ENCODE measurements around the gene LRIG2. TPM values are rescaled to one million over a fixed set of nuclear protein-coding genes. Genes with fewer than 3 reads are reported as not detected.
A peak's percentile ranks its signal among the peaks of the same experiment; 100 is the strongest.

The LRIG2 gene
- total and polyA plus RNA-seq, 2 donors (not counting 3 experiments of a cell fraction or from before 2014, with no cell fraction given) = 8.4 to 20.1 TPM

DNA sequence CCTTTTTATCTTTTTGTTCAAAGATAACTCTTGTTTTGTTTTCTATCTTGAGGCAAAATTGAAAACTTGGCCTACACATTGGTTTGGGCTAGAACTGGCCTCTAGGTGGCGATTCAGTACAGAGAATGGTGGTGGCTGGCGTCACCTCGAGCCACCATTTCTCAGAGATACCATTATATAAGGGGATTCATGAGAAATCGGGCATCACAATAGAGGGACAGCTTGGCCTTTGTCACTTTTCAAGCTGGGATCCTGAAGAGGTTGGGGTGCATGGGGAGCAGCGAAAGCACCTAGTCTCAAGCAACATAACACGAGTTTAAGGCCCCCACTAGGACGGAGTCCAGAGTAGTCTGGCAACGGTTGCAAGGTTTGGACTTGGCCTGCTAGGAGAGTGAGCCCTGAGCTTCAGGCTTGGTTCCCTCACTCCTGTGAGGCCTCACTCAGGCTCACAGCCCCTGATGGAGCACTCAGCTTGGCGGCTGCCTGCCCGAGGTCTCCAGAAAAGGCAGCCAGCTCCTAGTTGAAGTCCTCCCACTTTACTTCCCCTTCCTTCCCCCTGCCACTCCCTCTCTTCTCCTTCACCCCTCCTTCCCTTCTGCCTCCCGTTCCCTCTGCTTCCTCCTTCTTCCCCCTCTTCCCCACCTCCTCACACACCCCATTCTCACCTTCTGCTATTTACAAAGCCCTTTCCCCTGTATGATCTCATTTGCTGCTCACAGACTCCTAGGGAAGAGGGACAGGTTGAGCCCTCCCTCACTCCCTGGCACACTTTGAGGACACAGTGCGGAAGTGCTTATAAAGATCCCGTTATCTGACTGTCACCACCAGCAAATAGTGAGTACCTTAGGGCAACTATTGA is 67.8 kb downstream of the LRIG2 start:
- H3K9ac ChIP-seq (replicated peaks; ENCODE audit: extremely low read depth, insufficient read depth, low read length) = no peak overlapping the region
- DNase-seq (ENCODE audit: low read depth, low spot score) = peak; percentile 64
- POLR2A ChIA-PET = no interaction called here
- H3K27ac ChIP-seq (ENCODE audit: insufficient read depth, low read depth, low read length) = no peak overlapping the region
- H3K9me3 ChIP-seq (replicated peaks; ENCODE audit: control insufficient read depth, insufficient read depth, low read length) = no peaks in the 10 kb centered on the region
- H3K27me3 ChIP-seq (ENCODE audit: control insufficient read depth in 2 of 2, insufficient read depth in 2 of 2, low read length in 2 of 2) = no peaks in the 10 kb centered on the region
- dilution Hi-C loops (cut with MboI; ENCODE audit: extremely low pct_ligation_motif_present, low sequenced_read_pairs) = no loop called here
- no peak overlapping the region for H3K4me2 ChIP-seq (ENCODE audit: insufficient read depth, low read length)
- H3K4me3 ChIP-seq (replicated peaks in 1 of 3; ENCODE audit: insufficient read depth in 1 of 3, low read depth in 1 of 3, low read length in 3 of 3) = no peak overlapping the region
- no peaks in the 10 kb centered on the region for H4K20me1 ChIP-seq (replicated peaks; ENCODE audit: control insufficient read depth, extremely low read depth, insufficient read depth, low read length)
- no TSS peak for BruUV-seq (replicated peaks)
- no peaks in the 10 kb centered on the region for H3K9me1 ChIP-seq (replicated peaks; ENCODE audit: control insufficient read depth, extremely low read depth, insufficient read depth, low read length)
- intact Hi-C loops (cut with micrococcal nuclease) = loop anchor here (1.0 to 5.0 kb wide), 7 partner anchors 250 to 764 kb away; partner anchors contain the start of genes AP4B1, DCLRE1B, MAGI3 and PHTF1
- H2AFZ ChIP-seq (ENCODE audit: low read depth, low read length) = peak overlapping the region; percentile 98
- peak; percentile 85 for FAIRE-seq
- CTCF ChIA-PET = interaction anchor here (0.7 to 4.7 kb wide), 11 partner anchors 37 to 806 kb away, joined by 3 to 52 read pairs (median 3); no protein-coding TSS in a partner anchor
- H3K4me1 ChIP-seq (ENCODE audit: control insufficient read depth, extremely low read depth, insufficient read depth, low read length) = peaks cover 26% of the 10 kb centered on the region
- no peaks in the 10 kb centered on the region for H3K79me2 ChIP-seq (ENCODE audit: control insufficient read depth, insufficient read depth, low read length)
- no peak for TF ChIP-seq JUN (IDR thresholded peaks at IDR 0.05; ENCODE audit: borderline replicate concordance, insufficient read depth, insufficient read length, low read depth)
- TF ChIP-seq POLR2A (IDR thresholded peaks at IDR 0.05; ENCODE audit: low read depth, low read length) = no peak
- TF ChIP-seq, protein P1, sequence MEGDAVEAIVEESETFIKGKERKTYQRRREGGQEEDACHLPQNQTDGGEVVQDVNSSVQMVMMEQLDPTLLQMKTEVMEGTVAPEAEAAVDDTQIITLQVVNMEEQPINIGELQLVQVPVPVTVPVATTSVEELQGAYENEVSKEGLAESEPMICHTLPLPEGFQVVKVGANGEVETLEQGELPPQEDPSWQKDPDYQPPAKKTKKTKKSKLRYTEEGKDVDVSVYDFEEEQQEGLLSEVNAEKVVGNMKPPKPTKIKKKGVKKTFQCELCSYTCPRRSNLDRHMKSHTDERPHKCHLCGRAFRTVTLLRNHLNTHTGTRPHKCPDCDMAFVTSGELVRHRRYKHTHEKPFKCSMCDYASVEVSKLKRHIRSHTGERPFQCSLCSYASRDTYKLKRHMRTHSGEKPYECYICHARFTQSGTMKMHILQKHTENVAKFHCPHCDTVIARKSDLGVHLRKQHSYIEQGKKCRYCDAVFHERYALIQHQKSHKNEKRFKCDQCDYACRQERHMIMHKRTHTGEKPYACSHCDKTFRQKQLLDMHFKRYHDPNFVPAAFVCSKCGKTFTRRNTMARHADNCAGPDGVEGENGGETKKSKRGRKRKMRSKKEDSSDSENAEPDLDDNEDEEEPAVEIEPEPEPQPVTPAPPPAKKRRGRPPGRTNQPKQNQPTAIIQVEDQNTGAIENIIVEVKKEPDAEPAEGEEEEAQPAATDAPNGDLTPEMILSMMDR (IDR thresholded peaks at IDR 0.05; ENCODE audit: extremely low read depth in 1 of 2, insufficient read depth in 1 of 2, low read depth in 1 of 2, low read length in 2 of 2) = peak; percentile 77 to 87
- no peaks in the 10 kb centered on the region for H3K36me3 ChIP-seq (ENCODE audit: control insufficient read depth in 2 of 2, extremely low read depth in 1 of 2, insufficient read depth in 2 of 2, low read length in 2 of 2)
